CD4-positive, alpha-beta T cell (primary cell): Measurements from ENCODE around the gene NACA2. TPM values are rescaled to one million over a fixed set of nuclear protein-coding genes. Genes with fewer than 3 reads are reported as not detected.

ENCODE experiments used
- ATAC-seq: fragments of 200-7000 bp; cut with Tn5 transposase; one replicate; pipeline ENCODE4 v1.10.0; 2022; ENCODE audit warnings: mild to moderate bottlenecking; ENCODE audit not compliant: poor library complexity
- CTCF ChIA-PET: fragments of 350-600 bp; sonication (Branson Sonifier 250); formaldehyde crosslinking; loops from one replicate; lab custom pipeline; 2021; ENCODE audit warnings: antibody characterized with exemption, inconsistent platforms; lab: Charles Lee
- POLR2A ChIA-PET: fragments of 350-600 bp; sonication (Branson Sonifier 250); formaldehyde crosslinking; loops from one replicate; lab custom pipeline; 2021; ENCODE audit warnings: antibody characterized with exemption, inconsistent platforms; lab: Charles Lee
- DNase-seq, 14 experiments: peaks; one replicate each; pipeline ENCODE4 v3.0.0-alpha.2; 2013 to 2020; ENCODE audit warnings: mixed read lengths in 2 of 14
- H3K27ac ChIP-seq, 2 donors: one replicate each; pipeline versions ENCODE4 v1.5.1 to v1.7.0; 2013; ENCODE audit warnings: low read length in 2 of 2, low read depth in 1 of 2, mild to moderate bottlenecking in 1 of 2
- H3K27me3 ChIP-seq, 2 experiments: 1 replicate in 1 of 2; 2 replicates in 1 of 2; pipeline versions ENCODE4 v1.6.1 to v1.7.0; 2013; ENCODE audit warnings: low read length in 2 of 2, control low read depth in 1 of 2, mild to moderate bottlenecking in 1 of 2, moderate library complexity in 1 of 2; ENCODE audit not compliant: insufficient read depth in 2 of 2, control insufficient read depth in 1 of 2
- H3K36me3 ChIP-seq: one replicate; pipeline ENCODE4 v1.6.1; 2013; ENCODE audit warnings: low read length, control low read depth; ENCODE audit not compliant: insufficient read depth
- H3K4me1 ChIP-seq: one replicate; pipeline ENCODE4 v1.6.1; 2013; ENCODE audit warnings: low read length, control low read depth; ENCODE audit not compliant: insufficient read depth
- H3K4me3 ChIP-seq: one replicate; pipeline ENCODE4 v1.5.1; 2013; ENCODE audit warnings: mild to moderate bottlenecking, low read length, moderate library complexity
- H3K9me3 ChIP-seq, 2 experiments: 1 replicate in 1 of 2; 2 replicates in 1 of 2; pipeline versions ENCODE4 v1.6.1 to v1.7.0; 2013; ENCODE audit warnings: low read length in 2 of 2, mild to moderate bottlenecking in 2 of 2, control low read depth in 1 of 2, moderate library complexity in 1 of 2; ENCODE audit not compliant: control insufficient read depth in 1 of 2, insufficient read depth in 1 of 2
- H3K27ac Mint-ChIP-seq: one replicate; pipeline ENCODE4 v1.8.0; 2020; ENCODE audit warnings: mixed read lengths
- H3K27me3 Mint-ChIP-seq: one replicate; pipeline ENCODE4 v1.8.0; 2021; ENCODE audit warnings: mixed read lengths
- H3K36me3 Mint-ChIP-seq: one replicate; pipeline ENCODE4 v1.8.0; 2021; ENCODE audit warnings: low read depth, mixed read lengths
- H3K4me1 Mint-ChIP-seq: one replicate; pipeline ENCODE4 v1.8.0; 2021; ENCODE audit warnings: low read depth, mixed read lengths
- H3K4me3 Mint-ChIP-seq: one replicate; pipeline ENCODE4 v1.8.0; 2020; ENCODE audit warnings: mild to moderate bottlenecking, mixed read lengths
- H3K9me3 Mint-ChIP-seq: one replicate; pipeline ENCODE4 v1.8.0; 2020; ENCODE audit warnings: mixed read lengths
- intact Hi-C, 2 experiments: fragments of 100-400 bp; cut with DNase I in 1 of 2; cut with micrococcal nuclease in 1 of 2; formaldehyde crosslinking; loops; one replicate each; pipeline versions ENCODE4 v1.15.1 to v1.9.0; 2023 to 2025; cut with DNase I, micrococcal nuclease
- total RNA-seq, 174 experiments: library from RNA in 2 of 174; stranded (reverse) in 2 of 174; gene quantifications; one replicate each; pipeline ENCODE4 v1.2.3 and lab custom pipeline; 2021 to 2026
- TF ChIP-seq, protein P1 (sequence below): fragments of 200-600 bp; IDR thresholded peaks from one replicate; pipeline ENCODE4 v1.8.0; 2022; ENCODE audit warnings: antibody characterized with exemption, mild to moderate bottlenecking

Gene NACA2
- total RNA-seq, 2 experiments from 2014 or later, result not detected

- ChIA-PET CTCF (interaction anchor here (0.7 kb wide), 1 partner anchor 13 kb away, joined by 4 read pairs; no protein-coding TSS in a partner anchor), POLR2A (no interaction called here)
- TF ChIP-seq, protein P1, sequence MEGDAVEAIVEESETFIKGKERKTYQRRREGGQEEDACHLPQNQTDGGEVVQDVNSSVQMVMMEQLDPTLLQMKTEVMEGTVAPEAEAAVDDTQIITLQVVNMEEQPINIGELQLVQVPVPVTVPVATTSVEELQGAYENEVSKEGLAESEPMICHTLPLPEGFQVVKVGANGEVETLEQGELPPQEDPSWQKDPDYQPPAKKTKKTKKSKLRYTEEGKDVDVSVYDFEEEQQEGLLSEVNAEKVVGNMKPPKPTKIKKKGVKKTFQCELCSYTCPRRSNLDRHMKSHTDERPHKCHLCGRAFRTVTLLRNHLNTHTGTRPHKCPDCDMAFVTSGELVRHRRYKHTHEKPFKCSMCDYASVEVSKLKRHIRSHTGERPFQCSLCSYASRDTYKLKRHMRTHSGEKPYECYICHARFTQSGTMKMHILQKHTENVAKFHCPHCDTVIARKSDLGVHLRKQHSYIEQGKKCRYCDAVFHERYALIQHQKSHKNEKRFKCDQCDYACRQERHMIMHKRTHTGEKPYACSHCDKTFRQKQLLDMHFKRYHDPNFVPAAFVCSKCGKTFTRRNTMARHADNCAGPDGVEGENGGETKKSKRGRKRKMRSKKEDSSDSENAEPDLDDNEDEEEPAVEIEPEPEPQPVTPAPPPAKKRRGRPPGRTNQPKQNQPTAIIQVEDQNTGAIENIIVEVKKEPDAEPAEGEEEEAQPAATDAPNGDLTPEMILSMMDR, result no peak
- no peak overlapping the region for H3K27ac Mint-ChIP-seq
- Histone ChIP-seq H3K9me3 (no peaks in the 10 kb centered on the region), H3K27ac (no peak overlapping the region), H3K36me3 (no peaks in the 10 kb centered on the region), H3K4me3 (no peak overlapping the region), H3K27me3 (no peaks in the 10 kb centered on the region), H3K4me1 (no peaks in the 10 kb centered on the region)
- ATAC-seq, result no peak
- DNase-seq, result no peak
- H3K27me3 Mint-ChIP-seq, result peaks cover 22% of the 10 kb centered on the region
- H3K4me3 Mint-ChIP-seq, result no peak overlapping the region
- no peaks in the 10 kb centered on the region for H3K4me1 Mint-ChIP-seq
- H3K9me3 Mint-ChIP-seq, result no peaks in the 10 kb centered on the region
- intact Hi-C loops, result no loop called here
- H3K36me3 Mint-ChIP-seq, result no peaks in the 10 kb centered on the region
Observed at GRCh38 chr17:61586031-61586566, 4.9 kb downstream of the NACA2 start.

- Histone ChIP-seq H3K4me1 (no peaks in the 10 kb centered on the region), H3K9me3 (no peaks in the 10 kb centered on the region), H3K4me3 (no peak overlapping the region), H3K27me3 (peaks cover 0 to 6% of the 10 kb centered on the region in 2 experiments), H3K27ac (no peak overlapping the region), H3K36me3 (no peaks in the 10 kb centered on the region)
- no peak overlapping the region for H3K27ac Mint-ChIP-seq
- no peaks in the 10 kb centered on the region for H3K4me1 Mint-ChIP-seq
- no peaks in the 10 kb centered on the region for H3K9me3 Mint-ChIP-seq
- peaks cover 31% of the 10 kb centered on the region for H3K27me3 Mint-ChIP-seq
- TF ChIP-seq, protein P1, result no peak
- intact Hi-C loops, result no loop called here
- ChIA-PET CTCF (no interaction called here), POLR2A (no interaction called here)
- no peak overlapping the region for H3K4me3 Mint-ChIP-seq
- H3K36me3 Mint-ChIP-seq, result no peaks in the 10 kb centered on the region
- DNase-seq (no peak), ATAC-seq (no peak)
Observed at GRCh38 chr17:61584866-61585265, 6.2 kb downstream of the NACA2 start.

- Mint-ChIP-seq H3K27me3 (peaks cover 37% of the 10 kb centered on the region), H3K27ac (no peak overlapping the region), H3K4me1 (no peaks in the 10 kb centered on the region), H3K9me3 (no peaks in the 10 kb centered on the region), H3K4me3 (no peak overlapping the region), H3K36me3 (no peaks in the 10 kb centered on the region)
- DNase-seq (no peak), ATAC-seq (no peak)
- TF ChIP-seq, protein P1, result no peak
- POLR2A ChIA-PET, result no interaction called here
- Histone ChIP-seq H3K4me1 (no peaks in the 10 kb centered on the region), H3K27me3 (peaks cover 0 to 10% of the 10 kb centered on the region in 2 experiments), H3K4me3 (no peak overlapping the region), H3K9me3 (no peaks in the 10 kb centered on the region), H3K36me3 (no peaks in the 10 kb centered on the region), H3K27ac (no peak overlapping the region)
- CTCF ChIA-PET, result no interaction called here
- intact Hi-C loops, result no loop called here
Observed at GRCh38 chr17:61584266-61584665, 6.8 kb downstream of the NACA2 start.
